RWPE1 (cell line): ENCODE results near the gene MTA2.

Experiments used
- CTCF ChIA-PET: fragments of 350-600 bp; sonication (Branson Sonifier 250); formaldehyde crosslinking; extraction: SDS; loops from one replicate; lab custom pipeline; 2021; lab: Yijun Ruan, JAX
- POLR2A ChIA-PET: fragments of 400-600 bp; formaldehyde crosslinking; extraction: SDS; loops from one replicate; lab custom pipeline; 2020; ENCODE audit warnings: antibody characterized with exemption; ENCODE audit not compliant: low non-redundant PET; lab: Yijun Ruan, JAX
- DNase-seq: peaks from one replicate; pipeline ENCODE4 v3.0.0; 2012; ENCODE audit warnings: low spot score
- H3K27ac ChIP-seq: fragments of 450-650 bp; 2 replicates; pipeline ENCODE4 v1.5.1; 2017
- TF ChIP-seq, protein P1 (sequence below): fragments of 450-650 bp; conservative IDR thresholded peaks from 2 replicates; pipeline ENCODE4 v1.5.1; 2017; ENCODE audit warnings: low read depth, mild to moderate bottlenecking

The MTA2 gene

GRCh38 chr11:62546929-62547625 lies 54.6 kb downstream of the MTA2 start:
- CTCF ChIA-PET = interaction anchor here (0.7 to 1.5 kb wide), 3 partner anchors 9 to 123 kb away, joined by 4 to 10 read pairs (median 4); no protein-coding TSS in a partner anchor
- peak overlapping the region; percentile 100 for H3K27ac ChIP-seq

GRCh38 chr11:62546244-62546928 lies 55.3 kb downstream of the MTA2 start, which contains the start of gene AHNAK:
Gene AHNAK (minus strand): TSS chr11:62546806. CDS start chr11:62536098, 10,708 bp downstream.
- ChIA-PET CTCF (interaction anchor here (0.7 to 1.5 kb wide), 3 partner anchors 9 to 122 kb away, joined by 4 to 10 read pairs (median 4); no protein-coding TSS in a partner anchor), POLR2A (interaction anchor here (0.7 to 2.3 kb wide), 5 partner anchors 9 to 45 kb away, joined by 3 to 11 read pairs (median 5); partner anchors contain the start of genes EEF1G and TUT1)
- TF ChIP-seq, protein P1, sequence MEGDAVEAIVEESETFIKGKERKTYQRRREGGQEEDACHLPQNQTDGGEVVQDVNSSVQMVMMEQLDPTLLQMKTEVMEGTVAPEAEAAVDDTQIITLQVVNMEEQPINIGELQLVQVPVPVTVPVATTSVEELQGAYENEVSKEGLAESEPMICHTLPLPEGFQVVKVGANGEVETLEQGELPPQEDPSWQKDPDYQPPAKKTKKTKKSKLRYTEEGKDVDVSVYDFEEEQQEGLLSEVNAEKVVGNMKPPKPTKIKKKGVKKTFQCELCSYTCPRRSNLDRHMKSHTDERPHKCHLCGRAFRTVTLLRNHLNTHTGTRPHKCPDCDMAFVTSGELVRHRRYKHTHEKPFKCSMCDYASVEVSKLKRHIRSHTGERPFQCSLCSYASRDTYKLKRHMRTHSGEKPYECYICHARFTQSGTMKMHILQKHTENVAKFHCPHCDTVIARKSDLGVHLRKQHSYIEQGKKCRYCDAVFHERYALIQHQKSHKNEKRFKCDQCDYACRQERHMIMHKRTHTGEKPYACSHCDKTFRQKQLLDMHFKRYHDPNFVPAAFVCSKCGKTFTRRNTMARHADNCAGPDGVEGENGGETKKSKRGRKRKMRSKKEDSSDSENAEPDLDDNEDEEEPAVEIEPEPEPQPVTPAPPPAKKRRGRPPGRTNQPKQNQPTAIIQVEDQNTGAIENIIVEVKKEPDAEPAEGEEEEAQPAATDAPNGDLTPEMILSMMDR = no peak
- H3K27ac ChIP-seq = peak within 1 kb of the TSS; percentile 100
- peak; percentile 62 for DNase-seq

More at GRCh38 chr11:62546929-62547625, 54.6 kb downstream of the MTA2 start:
- POLR2A ChIA-PET = interaction anchor here (0.7 to 2.3 kb wide), 5 partner anchors 8 to 45 kb away, joined by 3 to 11 read pairs (median 5); partner anchors contain the start of genes EEF1G and TUT1
- peak; percentile 56 for DNase-seq
- TF ChIP-seq, protein P1 = no peak

GRCh38 chr11:62545437-62546243 lies 56.0 kb downstream of the MTA2 start:
- TF ChIP-seq, protein P1 = no peak
- peak overlapping the region; percentile 100 for H3K27ac ChIP-seq
- POLR2A ChIA-PET = interaction anchor here (0.6 to 2.3 kb wide), 2 partner anchors 15 to 162 kb away, joined by 3 to 11 read pairs; no protein-coding TSS in a partner anchor
- CTCF ChIA-PET = interaction anchor here (0.6 to 4.8 kb wide), 3 partner anchors 13 to 185 kb away, joined by 3 to 74 read pairs (median 33); no protein-coding TSS in a partner anchor
- DNase-seq = peak; percentile 96

DNA sequence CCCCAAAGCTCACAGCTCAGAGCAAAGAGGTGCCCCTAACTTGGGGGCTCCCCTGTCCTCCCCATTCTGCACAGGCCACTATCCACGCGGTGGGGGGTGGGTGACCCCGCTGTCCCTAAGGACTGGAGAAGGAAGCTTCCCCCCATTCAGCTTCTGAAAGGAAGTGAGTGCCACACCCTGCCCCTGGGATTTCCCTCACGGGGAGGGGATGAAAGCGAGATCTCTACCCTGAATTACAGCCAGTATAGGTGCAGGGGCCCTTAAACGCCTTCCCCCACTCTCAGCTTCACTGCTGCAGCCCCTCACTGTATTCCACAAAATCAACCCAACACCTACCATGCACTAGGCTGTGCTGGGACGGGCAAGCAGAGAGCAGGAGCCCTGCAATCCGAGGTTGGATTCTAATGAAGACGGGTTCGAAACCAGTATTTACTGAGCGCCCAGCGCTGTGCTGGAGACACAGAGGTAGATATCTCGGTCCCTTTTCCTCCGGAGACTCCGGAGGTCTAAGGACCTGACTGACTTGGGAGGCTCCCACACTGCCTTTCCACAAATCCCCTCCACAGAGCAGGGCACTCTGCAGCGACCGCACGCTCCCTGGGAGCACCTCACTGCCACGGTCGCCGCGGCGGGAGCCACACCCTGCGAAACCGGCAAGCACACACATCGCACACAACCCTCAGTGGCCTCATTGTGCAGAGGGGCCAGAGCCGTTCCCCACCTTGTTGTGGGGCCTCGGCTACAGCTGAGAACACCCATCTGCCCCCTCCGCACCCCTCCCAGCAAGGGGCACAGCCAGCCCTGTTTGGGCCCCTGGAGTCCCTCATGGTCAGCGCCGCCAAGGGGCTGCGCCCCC lies 56.9 kb downstream of the MTA2 start:
- CTCF ChIA-PET = interaction anchor here (0.6 to 4.8 kb wide), 5 partner anchors 14 to 186 kb away, joined by 3 to 74 read pairs (median 4); no protein-coding TSS in a partner anchor

More for the DNA sequence above, 56.9 kb downstream of the MTA2 start:
- TF ChIP-seq, protein P1 = no peak
- peak overlapping the region; percentile 100 for H3K27ac ChIP-seq
- POLR2A ChIA-PET = interaction anchor here (1.0 to 1.3 kb wide), 2 partner anchors 16 to 29 kb away, joined by 3 to 6 read pairs; partner anchors contain the start of gene EEF1G
- no peak for DNase-seq
